ENCODE measurements around the gene TTC7B. TPM values are rescaled to one million over a fixed set of nuclear protein-coding genes. Genes with fewer than 3 reads are reported as not detected.

Gene TTC7B
- total and polyA plus RNA-seq, 10 of the 15 experiments (the other 5 are each of a cell fraction or from before 2014, with no cell fraction given) = under 0.01 to 1.1 (median 0.26) TPM; not detected in 2

DNA sequence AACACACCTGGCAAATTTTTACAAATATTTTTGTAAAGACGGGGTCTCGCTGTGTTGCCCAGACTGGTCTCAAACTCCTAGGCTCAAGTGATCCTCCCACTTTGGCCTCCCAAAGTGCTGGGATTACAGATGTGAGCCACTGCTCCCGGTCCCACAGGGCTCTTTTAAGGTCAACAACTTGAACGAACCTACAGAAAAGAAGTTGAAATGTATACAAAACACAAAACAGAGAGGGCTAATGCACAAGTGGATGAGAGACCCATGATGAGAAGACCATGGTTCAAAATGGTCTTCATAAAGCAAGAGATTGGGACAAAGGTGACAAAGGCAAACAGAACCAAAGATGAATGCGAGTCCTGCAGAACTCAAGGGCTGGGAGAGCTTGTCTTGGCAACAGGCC lies 328.0 kb downstream of the TTC7B start:
- CTCF ChIA-PET = no interaction called here
- POLR2A ChIA-PET = no interaction called here
- WGBS (ENCODE audit: insufficient coverage, insufficient replicate concordance, low lambda C conversion rate, missing lambda C conversion rate) = 5% methylated on average over 5 of the region's 5 CpGs
- Histone ChIP-seq H3K27ac (ENCODE audit: control insufficient read depth, insufficient read depth) (no peak overlapping the region), H3K27me3 (replicated peaks in 1 of 2; ENCODE audit: control insufficient read depth in 2 of 2, insufficient read depth in 2 of 2, low read length in 1 of 2) (peaks cover 0 to 1% of the 10 kb centered on the region in 2 experiments; a peak in 1 of 4 replicates), H3K36me3 (ENCODE audit: control insufficient read depth in 2 of 2, insufficient read depth in 2 of 2, low read length in 1 of 2) (no peaks in the 10 kb centered on the region), H2AFZ (ENCODE audit: control insufficient read depth, low read depth, low read length) (no peak overlapping the region), H3K4me2 (ENCODE audit: control insufficient read depth, insufficient read depth) (no peak overlapping the region), H4K20me1 (ENCODE audit: control insufficient read depth, insufficient read depth) (no peaks in the 10 kb centered on the region), H3K4me3 (no peak overlapping the region), H3K79me2 (ENCODE audit: control insufficient read depth, insufficient read depth, low read length) (no peaks in the 10 kb centered on the region), H3K9ac (ENCODE audit: control insufficient read depth, insufficient read depth, low read length) (no peak overlapping the region), H3K4me1 (ENCODE audit: control insufficient read depth, insufficient read depth, low read length) (no peaks in the 10 kb centered on the region), H3K9me3 (replicated peaks; ENCODE audit: control insufficient read depth, insufficient read depth, low read length) (no peaks in the 10 kb centered on the region)
- RAD21 ChIA-PET (ENCODE audit: unreplicated experiment) = no interaction called here
- SMC1A ChIA-PET (ENCODE audit: uncharacterized antibody, unreplicated experiment) = no interaction called here
- intact Hi-C loops (cut with micrococcal nuclease; ENCODE audit: unreplicated experiment) (no loop called here), in situ Hi-C loops (cut with MboI) (no loop called here)
- DNase-seq (ENCODE audit: low read depth, low spot score) (no peak), FAIRE-seq (no peak), ATAC-seq (no peak)
- BruUV-seq (replicated peaks) = no TSS peak
- TF ChIP-seq, protein P1, sequence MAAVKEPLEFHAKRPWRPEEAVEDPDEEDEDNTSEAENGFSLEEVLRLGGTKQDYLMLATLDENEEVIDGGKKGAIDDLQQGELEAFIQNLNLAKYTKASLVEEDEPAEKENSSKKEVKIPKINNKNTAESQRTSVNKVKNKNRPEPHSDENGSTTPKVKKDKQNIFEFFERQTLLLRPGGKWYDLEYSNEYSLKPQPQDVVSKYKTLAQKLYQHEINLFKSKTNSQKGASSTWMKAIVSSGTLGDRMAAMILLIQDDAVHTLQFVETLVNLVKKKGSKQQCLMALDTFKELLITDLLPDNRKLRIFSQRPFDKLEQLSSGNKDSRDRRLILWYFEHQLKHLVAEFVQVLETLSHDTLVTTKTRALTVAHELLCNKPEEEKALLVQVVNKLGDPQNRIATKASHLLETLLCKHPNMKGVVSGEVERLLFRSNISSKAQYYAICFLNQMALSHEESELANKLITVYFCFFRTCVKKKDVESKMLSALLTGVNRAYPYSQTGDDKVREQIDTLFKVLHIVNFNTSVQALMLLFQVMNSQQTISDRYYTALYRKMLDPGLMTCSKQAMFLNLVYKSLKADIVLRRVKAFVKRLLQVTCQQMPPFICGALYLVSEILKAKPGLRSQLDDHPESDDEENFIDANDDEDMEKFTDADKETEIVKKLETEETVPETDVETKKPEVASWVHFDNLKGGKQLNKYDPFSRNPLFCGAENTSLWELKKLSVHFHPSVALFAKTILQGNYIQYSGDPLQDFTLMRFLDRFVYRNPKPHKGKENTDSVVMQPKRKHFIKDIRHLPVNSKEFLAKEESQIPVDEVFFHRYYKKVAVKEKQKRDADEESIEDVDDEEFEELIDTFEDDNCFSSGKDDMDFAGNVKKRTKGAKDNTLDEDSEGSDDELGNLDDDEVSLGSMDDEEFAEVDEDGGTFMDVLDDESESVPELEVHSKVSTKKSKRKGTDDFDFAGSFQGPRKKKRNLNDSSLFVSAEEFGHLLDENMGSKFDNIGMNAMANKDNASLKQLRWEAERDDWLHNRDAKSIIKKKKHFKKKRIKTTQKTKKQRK (IDR thresholded peaks at IDR 0.05; ENCODE audit: low read depth, low read length) = no peak
- TF ChIP-seq POU2F2 (IDR thresholded peaks at IDR 0.05; ENCODE audit: borderline replicate concordance, low read depth, low read length) (no peak), POLR2A (IDR thresholded peaks at IDR 0.05; ENCODE audit: low read depth, low read length) (no peak), SUZ12 (IDR thresholded peaks at IDR 0.05; ENCODE audit: unreplicated experiment) (no peak), CHD1 (IDR thresholded peaks at IDR 0.05; ENCODE audit: low read depth, low read length) (no peak), FOS (IDR thresholded peaks at IDR 0.05; ENCODE audit: borderline replicate concordance, extremely low read depth, insufficient read length) (no peak), CBX3 (IDR thresholded peaks at IDR 0.05; ENCODE audit: borderline replicate concordance, low read depth) (no peak), MYB (IDR thresholded peaks at IDR 0.05; ENCODE audit: borderline replicate concordance, low read depth, low read length) (no peak), JUNB (IDR thresholded peaks at IDR 0.05) (no peak)
- TF ChIP-seq, protein P2, sequence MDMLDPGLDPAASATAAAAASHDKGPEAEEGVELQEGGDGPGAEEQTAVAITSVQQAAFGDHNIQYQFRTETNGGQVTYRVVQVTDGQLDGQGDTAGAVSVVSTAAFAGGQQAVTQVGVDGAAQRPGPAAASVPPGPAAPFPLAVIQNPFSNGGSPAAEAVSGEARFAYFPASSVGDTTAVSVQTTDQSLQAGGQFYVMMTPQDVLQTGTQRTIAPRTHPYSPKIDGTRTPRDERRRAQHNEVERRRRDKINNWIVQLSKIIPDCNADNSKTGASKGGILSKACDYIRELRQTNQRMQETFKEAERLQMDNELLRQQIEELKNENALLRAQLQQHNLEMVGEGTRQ (IDR thresholded peaks at IDR 0.05; ENCODE audit: borderline replicate concordance, low read depth, low read length) = no peak
- TF ChIP-seq, protein P3, sequence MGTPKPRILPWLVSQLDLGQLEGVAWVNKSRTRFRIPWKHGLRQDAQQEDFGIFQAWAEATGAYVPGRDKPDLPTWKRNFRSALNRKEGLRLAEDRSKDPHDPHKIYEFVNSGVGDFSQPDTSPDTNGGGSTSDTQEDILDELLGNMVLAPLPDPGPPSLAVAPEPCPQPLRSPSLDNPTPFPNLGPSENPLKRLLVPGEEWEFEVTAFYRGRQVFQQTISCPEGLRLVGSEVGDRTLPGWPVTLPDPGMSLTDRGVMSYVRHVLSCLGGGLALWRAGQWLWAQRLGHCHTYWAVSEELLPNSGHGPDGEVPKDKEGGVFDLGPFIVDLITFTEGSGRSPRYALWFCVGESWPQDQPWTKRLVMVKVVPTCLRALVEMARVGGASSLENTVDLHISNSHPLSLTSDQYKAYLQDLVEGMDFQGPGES (IDR thresholded peaks at IDR 0.05) = no peak
- TF ChIP-seq, protein P4, sequence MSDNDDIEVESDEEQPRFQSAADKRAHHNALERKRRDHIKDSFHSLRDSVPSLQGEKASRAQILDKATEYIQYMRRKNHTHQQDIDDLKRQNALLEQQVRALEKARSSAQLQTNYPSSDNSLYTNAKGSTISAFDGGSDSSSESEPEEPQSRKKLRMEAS (IDR thresholded peaks at IDR 0.05; ENCODE audit: low read depth, low read length) = no peak
